Cerebellar nuclear complex (tissue), 1 donor: ENCODE results near the gene ATG7.
"Not testable (repeated sequence)": the region's sequence is repeated elsewhere in the genome, so short reads cannot be mapped to it uniquely, and the experiment has no call there.

ENCODE experiments used
- DNase-seq, 2 experiments: peaks; one replicate each; lab custom pipeline; 2025; lab: John Stamatoyannopoulos, UW

The ATG7 gene

DNA sequence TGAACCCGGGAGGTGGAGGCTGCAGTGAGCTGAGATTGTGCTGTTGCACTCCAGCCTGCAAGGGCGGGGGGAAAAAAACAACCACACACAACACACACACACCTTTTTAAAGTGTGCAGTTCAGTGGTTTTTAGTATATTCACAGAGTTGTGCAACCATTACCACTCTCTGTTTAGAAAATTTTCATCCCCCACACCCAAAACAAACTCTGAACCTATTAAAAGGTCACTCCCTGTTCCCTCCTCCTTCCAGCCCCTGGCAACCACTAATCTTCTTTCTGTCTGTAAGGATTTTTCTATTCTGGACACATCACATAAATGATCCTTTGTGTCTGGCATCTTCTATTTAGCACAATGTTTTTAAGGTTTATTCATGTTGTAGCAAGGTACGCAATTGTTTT lies 159.1 kb downstream of the ATG7 start:
- no peak for DNase-seq

DNA sequence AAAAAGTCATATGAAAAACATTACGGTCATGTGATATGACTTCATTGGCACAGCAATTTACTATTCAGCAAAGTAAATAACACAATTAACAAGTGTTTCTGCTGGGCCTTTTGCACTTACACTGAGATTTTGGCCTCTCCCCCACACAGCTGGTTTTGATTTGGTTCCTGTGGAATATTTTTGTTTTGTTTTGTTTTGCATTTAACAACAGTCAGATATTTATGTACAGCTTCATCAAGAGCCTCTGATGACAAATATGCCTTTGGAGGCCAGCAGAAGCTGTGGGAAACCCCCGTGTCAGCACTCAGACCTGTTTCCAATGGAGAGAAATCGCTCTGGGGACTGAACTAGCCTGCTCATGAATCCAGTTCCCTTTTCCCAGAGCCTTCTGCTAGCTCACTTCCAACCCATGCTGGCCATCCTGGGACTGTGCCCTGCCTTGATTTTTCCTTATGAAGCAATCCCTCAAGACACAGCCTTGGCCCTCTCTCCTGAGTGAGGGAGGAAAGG lies 161.9 kb downstream of the ATG7 start:
- no peak for DNase-seq

DNA sequence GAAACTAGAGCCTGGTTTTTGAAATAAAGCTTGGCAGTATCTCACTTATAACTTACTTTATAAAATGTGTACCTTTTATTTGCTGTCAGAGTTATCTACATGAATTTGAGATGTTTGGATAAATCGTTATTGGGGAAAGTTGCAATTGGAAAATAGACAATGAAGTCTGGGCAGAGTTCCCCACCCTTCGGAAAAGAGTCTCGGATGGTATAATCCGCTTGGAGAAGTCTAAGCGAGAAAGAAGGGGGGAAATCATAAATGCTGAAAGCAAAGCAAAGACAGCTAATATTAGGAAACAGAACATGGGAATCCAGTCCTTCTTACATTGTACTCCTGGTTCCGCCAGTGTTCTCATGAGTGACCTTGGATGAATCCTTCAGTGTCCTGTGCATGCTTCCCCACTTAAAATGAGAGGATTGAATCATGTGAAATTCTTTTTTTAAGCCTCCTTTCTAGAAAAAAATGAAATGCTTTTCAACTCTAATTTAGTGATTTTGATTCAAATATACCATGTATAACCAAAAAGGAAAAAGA lies 162.4 kb downstream of the ATG7 start:
- no peak for DNase-seq

DNA sequence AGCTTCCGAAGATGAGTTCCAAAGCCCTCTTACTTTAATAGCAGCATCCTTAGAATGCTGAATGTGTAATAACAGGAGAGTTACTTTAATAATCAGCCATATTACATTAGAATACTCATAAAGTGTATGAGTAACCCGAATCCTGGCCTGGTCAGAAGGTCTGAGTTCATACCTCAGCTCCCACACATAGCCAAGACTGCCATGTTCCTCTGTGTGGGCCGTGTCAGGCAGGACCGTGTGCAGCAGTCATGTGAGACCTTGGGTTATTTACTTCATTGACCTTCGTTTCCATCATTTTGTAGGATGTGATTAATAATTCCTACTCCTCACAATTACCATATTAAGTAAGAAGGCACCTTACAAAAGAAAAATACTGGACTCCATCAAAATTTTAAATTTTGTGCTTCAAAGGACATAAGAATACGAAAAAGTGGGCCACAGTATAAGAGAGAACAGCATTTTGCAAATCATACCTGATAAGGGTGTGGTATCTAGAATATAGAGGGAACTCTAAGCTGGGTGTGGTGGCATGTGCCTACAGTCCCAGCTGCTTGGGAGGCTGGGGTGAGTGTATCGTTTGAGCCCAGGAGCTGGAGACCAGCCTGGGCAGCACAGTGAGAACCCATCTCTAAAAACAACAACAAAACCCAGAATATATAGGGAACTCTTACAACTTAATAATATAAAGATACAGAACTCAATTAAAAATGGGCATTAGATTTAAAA lies 163.4 kb downstream of the ATG7 start:
- no peak for DNase-seq

DNA sequence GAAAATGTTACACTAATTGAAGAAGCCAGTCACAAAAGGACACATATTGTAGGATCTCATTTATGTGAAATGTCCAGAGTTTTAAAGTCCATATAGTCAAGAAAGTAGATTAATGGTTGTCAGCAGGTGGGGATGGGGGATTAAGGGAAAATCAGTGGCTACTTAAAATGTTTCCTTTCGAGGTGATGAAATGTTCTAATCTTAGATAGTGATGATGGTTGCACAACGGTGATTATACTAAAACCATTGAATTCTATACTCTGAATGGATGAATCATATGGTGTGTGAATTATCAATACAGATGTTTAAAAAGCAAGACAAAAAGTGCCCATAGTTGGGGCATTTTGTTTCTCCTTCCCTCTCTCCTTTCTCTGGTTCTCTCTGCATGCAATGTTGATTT lies 164.6 kb downstream of the ATG7 start:
- DNase-seq: no peak

DNA sequence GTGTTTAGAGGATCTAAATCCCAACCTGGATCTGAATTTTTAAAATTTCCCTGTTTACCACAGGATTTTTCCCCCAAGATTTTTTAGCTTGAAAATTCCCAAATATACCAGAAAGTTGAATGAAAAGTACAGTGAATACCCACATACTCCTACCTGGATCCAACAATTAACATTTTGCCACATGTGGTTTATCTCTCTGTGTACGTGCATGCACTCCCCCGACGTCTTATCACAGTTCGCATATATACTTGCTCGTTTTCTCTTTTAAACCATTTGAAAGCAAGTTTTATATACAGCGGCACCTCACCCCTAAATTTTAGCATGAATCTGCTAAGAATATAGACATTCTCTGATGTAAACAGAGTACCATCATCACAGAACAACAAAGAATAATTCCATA lies 165.3 kb downstream of the ATG7 start:
- no peak for DNase-seq

DNA sequence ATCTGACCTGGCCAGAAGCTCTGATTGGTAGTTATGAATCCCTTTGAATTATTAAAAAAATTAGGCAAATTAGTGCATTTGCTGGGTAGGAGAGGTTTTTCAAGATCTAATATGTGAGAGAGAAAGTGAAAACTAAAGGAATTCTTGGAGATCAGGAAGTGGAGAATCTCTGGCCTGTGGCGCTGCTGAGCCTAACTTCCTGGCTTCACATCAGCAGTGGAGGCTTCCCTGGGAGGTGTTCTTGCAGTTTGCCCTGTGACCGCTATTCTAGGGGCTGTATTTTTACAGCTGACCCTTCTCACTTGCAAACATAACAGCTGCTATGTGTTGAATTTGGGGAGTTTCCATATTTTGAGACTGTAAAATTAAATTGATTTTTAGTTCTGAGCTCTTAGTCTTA lies 166.4 kb downstream of the ATG7 start:
- no peak for DNase-seq

DNA sequence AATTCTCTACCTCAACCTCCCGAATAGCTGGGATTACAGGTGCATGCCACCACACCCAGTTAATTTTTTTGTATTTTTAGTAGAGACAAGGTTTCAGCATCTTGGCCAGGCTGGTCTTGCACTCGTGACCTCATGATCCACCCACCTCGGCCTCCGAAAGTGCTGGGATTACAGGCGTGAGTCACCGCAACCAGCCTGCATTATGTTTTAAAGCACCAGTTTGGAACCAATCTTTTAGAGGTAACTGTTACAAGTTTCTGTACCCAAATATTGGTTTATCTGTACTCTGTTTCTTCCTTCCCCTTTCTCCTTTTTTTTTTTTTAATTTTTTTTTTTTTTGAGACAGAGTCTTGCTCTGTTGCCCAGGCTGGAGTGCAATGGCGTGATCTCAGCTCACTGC lies 169.1 kb downstream of the ATG7 start:
- not testable (repeated sequence) for DNase-seq

DNA sequence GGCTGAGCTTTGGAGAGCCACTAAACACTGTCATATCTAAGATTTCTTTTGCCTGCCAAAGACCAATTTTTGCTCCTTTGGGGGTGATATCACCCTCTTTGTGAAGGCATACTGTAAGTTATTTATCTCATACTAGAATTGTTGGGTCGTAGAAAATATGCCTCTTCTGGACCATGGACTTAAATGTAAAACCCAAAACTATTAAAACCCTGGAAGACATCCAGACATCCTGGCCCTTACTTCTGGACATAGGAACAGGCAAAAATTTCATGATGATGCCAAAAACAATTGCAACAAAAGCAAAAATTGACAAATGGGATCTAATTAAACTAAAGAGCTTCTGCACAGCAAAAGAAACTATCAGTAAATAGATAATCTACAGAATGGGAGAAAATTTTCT lies 172.2 kb downstream of the ATG7 start:
- DNase-seq: no peak

DNA sequence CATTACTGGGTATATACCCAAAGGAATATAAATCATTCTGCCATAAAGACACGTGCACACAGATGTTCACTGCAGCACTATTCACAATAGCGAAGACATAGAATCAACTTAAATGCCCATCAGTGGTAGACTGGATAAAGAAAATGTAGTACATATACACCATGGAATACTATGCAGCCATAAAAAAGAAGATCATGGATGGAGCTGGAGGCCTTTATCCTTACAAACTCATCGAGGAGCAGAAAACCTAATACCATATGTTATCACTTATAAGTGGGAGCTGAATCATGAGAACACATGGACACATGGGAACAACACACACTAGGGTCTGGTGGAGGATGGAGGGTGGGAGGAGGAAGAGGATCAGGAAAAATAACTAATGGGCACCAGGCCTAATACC lies 173.0 kb downstream of the ATG7 start:
- DNase-seq: not testable (repeated sequence)

DNA sequence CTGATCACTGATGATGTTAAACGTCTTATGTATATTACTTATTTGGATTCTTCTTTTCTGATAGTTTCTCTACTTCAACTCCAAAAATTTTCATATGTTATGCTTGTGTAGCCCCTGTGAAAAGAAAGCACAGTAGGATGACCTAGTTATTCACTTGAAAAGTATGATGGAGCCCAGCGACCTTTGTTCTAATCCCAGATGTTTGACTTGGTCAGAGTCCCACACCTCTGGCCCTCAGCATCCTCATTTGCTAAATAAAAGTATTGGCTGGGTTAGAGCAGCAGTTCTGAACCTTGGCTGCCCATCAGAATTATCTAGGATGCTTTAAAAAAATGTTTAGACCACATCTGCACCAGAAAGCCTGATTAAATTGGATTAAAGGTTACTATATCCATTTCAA lies 173.7 kb downstream of the ATG7 start:
- no peak for DNase-seq

DNA sequence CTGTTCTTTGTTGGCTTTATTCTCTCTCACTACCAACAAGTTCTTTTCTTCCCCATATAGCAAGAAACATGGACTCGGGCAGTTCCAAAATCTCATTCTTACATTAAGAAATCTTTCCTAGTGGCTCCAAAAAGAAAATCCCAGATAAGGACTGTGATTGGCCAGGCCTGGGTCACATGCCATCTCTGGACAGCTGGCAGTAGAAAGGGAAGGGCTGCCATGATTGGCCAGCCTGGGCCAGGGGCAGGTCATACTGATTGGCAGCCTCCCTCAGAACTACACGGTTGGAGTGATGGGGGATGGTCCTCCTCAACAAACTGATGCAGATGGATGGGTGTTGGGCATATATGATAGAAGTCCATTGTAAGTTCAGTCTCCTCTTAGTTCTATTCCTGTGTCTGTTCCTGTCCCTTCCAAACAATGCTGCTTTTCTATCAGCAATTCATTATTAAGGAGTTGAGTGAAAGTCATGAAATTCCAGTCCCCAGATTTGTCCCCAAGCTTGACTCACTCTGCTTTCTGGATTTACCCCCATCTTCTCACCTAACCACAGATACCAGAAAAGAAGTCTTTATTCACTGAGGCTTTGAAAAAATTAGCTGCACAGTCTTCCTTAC lies 175.5 kb downstream of the ATG7 start:
- no peak for DNase-seq

DNA sequence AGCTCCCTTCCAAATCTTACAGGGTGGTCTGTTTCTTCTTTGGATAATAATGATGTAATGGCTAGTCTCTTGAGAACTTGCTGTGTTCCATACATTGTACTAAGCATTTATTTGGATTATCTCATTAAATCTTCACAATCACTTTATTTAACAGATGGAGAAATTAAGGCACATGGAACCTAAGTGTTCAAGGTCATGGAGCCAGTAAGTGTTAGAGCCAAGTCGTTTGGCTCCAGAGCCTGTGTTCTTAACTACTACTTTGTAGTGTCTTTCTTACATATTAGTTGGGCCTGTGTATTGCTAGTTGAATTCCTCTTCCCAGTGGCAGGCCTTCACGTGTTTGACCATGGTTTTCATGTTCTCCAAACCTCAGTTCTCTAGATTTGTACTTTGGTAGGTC lies 177.8 kb downstream of the ATG7 start:
- no peak for DNase-seq

DNA sequence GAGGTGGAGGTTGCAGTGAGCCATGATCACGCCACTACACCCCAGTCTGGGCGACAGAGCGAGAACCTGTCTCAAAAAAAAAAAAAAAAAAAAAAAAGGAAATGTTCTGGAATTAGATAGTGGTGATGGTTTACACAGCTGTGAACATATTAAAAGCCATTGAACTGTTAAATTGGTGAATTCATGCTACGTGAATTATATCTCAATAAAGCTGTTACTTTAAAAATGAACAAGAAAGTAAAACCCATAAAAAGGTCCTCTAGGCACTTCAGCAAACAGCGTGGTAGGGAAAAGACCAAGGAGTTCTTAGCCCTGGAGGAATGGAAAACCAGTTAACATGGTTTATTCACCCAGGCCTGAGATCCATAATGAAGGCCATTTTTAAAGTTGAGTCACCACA lies 180.1 kb downstream of the ATG7 start:
- DNase-seq: no peak

DNA sequence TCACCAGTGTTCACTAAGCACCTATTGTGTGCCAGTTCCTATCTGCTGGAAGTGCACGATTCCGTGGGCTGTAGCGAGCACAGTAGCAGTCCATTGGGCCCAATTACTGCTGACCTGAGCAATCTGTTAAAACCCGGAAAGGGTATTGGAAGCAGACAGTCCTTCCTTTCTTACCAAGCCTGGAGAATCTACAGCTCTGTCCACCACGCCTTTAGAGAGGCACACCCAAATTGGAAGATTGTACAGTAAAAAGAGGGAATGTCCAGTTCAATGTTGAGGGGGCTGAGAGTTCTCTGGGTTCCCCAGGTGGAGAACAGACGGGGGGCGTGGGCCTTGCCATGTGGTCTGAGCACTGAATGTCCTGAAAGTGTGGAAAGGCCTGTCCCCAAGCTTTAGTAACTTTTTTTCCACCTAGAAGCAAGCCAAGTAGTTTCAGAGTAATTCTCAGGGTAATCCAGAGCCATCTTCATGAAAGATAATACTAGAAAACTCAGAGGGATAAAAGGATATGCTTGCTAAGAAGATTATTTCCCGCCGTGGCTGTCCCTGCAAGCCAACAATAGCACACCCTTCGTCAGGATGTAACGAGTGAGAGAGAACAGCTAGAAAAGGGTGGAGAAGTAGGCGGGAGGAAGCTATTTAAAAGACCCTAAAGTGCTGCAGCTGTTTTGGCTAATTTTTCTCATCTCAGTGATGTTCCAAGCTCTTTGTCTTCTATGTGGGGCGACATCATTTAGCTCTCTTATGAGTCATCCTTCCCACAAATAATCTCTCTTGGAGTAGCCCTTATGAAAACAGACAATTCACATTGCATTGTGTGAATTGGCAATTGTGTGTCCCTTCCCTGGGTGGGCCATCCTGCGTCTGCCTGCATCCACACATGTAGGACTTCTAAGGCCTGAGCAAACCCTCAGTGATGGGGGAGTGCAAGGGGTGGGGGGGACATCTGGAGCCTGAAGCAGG lies 181.0 kb downstream of the ATG7 start:
- no peak for DNase-seq

DNA sequence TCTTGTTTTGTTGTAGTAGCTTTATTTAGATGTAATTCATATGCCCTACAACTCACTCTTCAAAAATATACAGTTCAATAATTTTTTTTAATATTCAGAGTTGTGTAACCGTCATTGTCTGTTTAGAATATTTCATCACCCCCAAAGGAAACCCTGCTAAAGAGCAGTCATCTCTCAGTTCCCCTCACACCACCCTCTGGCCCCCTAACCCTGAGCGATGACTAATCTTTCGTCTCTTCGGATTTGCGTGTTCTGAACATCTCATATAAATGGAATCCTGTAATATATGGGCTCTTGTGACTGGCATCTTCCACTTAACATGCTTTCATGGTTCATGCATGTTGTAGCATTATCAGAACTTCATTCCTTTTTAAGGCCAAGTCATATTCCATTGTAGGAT lies 183.8 kb downstream of the ATG7 start:
- no peak for DNase-seq

DNA sequence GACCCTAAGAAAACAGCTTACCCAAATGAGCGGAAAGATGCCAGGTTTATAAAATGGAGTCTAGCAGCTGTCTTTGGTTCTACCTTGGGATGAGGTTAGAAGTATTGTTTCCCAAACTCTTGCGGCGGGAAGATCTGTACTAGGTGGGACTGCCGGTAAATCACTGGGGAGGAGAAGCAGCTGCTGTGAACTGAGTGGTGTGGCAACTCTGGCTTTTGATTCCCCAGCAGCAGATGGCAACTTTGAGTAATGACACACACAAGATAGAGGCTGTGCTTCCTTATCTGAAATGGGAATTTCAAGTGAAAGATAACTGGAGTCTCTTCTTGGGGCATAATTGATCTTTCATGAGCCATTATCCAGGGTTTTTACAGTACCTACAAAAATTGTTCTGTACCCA lies 184.9 kb downstream of the ATG7 start:
- DNase-seq: no peak

DNA sequence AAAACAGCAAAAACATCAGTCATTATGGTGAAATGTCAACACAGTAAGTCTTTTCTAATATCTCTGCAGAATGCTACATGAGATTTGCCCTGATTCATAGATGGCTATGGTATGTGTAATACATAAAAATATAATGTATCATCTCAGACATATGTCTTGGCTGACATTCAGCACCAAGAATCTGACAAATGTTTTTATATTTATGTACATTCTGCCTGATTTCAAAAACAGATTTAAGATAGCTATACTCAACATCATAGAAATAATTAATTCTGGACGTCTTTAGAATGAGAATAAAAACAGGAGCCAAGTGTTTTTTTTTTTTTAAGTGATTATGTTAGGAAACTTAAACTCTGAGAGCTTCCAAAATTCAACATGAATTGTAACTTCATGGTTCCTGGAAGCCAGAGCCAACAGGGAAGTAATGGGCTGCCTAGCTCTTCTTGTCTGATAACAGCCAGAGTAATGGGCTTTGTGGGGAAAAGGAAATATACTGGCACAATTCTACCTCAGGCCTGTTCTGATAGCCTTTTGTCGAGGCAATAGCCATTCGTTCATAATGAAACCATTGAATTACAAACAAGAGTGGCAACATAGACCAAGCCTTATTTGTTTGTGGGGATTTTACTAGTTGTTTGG lies 187.1 kb downstream of the ATG7 start:
- no peak for DNase-seq

DNA sequence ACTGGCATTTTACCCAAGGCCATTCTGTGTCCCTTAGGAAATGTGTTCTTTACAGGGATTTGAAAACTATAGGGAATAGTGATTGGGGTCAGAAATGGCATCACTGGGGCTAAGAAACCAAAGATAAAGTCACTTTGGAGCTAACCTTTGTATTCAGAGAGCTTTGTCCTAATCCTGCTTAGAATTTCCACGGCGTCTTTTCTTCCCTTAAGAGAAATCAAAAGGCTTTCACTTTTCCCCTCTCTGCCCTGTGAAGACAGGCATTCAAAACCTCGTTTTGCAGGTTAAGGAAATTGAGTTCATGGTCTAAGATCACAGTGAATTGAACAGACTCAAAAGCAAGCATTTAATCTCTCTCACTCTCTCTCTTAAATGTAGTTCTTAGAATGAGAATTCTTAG lies 189.0 kb downstream of the ATG7 start:
- DNase-seq: no peak

DNA sequence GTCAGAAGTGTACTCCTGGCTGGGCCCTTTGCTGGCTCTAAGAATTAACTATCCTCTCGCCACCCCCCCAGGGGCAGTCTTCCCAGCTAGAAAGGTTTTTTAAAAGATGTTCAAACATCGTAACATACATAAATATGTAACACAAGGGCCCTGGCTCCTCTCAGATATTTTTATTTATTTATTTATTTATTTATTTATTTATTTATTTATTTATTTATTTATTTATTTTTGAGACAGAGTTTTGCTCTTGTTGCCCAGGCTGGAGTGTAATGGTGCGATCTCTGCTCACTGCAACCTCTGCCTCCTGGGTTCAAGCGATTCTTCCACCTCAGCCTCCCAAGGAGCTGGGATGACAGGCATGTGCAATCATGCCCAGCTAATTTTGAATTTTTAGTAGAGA lies 190.5 kb downstream of the ATG7 start:
- DNase-seq: not testable (repeated sequence)

DNA sequence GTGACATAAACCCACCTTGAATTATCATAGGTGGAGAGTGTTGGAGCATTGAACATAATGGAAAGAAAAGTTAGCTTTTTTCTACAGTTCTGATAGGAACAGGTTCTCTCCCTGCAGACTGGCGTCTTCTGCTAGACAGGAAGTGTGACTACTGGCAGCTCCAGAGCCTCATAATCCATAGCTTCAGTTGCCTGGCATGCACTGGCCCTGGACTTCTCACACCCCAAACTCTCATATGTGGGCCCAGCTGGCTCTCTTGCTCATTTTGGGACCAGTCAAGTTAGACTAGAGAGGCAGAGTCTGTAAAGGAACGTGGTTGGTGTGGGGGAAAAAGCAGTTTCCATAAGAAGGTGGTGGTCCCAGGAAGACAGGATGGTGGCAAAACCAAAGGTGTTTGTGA lies 191.4 kb downstream of the ATG7 start:
- no peak for DNase-seq

DNA sequence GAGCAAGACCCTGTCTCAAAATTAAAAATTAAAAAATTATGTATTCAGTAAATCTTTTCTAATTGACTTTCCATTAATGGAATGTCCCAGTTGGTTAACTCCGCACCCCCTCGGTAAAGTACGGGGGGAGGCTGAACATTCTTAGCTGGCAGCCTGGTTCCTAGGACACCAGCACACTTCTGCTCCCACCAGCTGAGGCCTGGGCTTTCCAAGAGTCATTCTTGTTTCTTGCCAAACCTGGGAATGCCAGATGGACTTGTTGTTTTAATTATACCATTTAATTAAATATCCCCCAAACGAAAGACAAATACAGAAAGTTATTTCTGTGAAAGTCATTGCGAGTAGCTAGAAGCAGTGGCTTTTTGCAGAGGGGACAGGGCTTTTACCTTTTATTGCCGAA lies 192.2 kb downstream of the ATG7 start:
- no peak for DNase-seq
